BE2C (cell line): Measurements from ENCODE around the gene ZNRF2.
"Not testable (repeated sequence)": the region's sequence is repeated elsewhere in the genome, so short reads cannot be mapped to it uniquely, and the experiment has no call there.

Experiments used
- DNase-seq: peaks from one replicate; pipeline ENCODE4 v3.0.0-alpha.2; 2020
- H3K27me3 ChIP-seq: fragments of 250-450 bp; sonication (Bioruptor Pico); 2 replicates; pipeline ENCODE4 v1.5.1; 2020; ENCODE audit warnings: mild to moderate bottlenecking
- H3K36me3 ChIP-seq: fragments of 250-450 bp; sonication (Bioruptor Pico); 2 replicates; pipeline ENCODE4 v1.5.1; 2020; ENCODE audit warnings: mild to moderate bottlenecking
- H3K4me1 ChIP-seq: fragments of 250-450 bp; sonication (Bioruptor Pico); 2 replicates; pipeline ENCODE4 v1.5.1; 2020
- H3K4me3 ChIP-seq: 2 replicates; pipeline ENCODE4 v1.5.1; 2011; ENCODE audit warnings: low read depth, low read length
- H3K9me3 ChIP-seq: fragments of 250-450 bp; sonication (Bioruptor Pico); 2 replicates; pipeline ENCODE4 v1.5.1; 2020
- CTCF ChIP-seq: IDR thresholded peaks from 2 replicates; pipeline ENCODE4 v1.5.1; 2012; ENCODE audit warnings: mild to moderate bottlenecking, low read depth, low read length

The ZNRF2 gene

GRCh38 chr7:30254717-30255063 lies 29.7 kb upstream of the ZNRF2 start:
- no peak overlapping the region for H3K4me3 ChIP-seq
- no peaks in the 10 kb centered on the region for H3K4me1 ChIP-seq
- TF ChIP-seq CTCF = no peak
- no peaks in the 10 kb centered on the region for H3K27me3 ChIP-seq
- DNase-seq = no peak
- no peaks in the 10 kb centered on the region for H3K36me3 ChIP-seq
- H3K9me3 ChIP-seq = no peaks in the 10 kb centered on the region

GRCh38 chr7:30255064-30255769 lies 29.2 kb upstream of the ZNRF2 start:
- no peak for DNase-seq
- Histone ChIP-seq H3K4me3 (no peak overlapping the region), H3K27me3 (no peaks in the 10 kb centered on the region), H3K36me3 (no peaks in the 10 kb centered on the region), H3K4me1 (no peaks in the 10 kb centered on the region), H3K9me3 (no peaks in the 10 kb centered on the region)
- TF ChIP-seq CTCF = no peak

GRCh38 chr7:30256349-30256858 lies 28.0 kb upstream of the ZNRF2 start:
- DNase-seq = no peak
- TF ChIP-seq CTCF = no peak
- Histone ChIP-seq H3K4me1 (no peaks in the 10 kb centered on the region), H3K9me3 (no peaks in the 10 kb centered on the region), H3K4me3 (no peak overlapping the region), H3K36me3 (no peaks in the 10 kb centered on the region), H3K27me3 (no peaks in the 10 kb centered on the region)

DNA sequence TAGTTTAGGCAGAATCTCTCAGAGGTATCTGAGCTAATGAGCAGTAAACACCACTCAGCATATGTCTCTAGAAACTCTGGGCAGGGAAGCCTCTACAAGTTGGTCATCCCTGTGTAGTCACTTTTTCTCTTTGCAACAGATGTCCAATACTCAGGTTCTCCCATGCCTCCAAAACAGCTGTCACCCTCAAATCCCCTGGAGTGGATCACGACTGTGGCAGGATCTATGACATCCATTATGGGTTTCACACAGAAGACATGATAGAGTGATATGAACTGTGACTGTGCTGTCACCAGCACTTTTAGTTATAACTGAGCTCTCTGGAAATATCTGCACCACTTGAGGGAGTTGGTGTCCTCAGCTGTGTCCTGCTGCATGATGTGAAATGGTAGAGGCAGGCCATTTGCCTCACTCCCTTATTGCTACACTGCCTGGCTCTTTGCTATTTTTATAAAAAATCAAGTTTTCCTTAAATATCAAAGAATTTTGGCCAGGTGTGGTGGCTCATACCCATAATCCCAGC lies 24.1 kb upstream of the ZNRF2 start:
- H3K27me3 ChIP-seq = no peaks in the 10 kb centered on the region
- no peaks in the 10 kb centered on the region for H3K4me1 ChIP-seq
- no peaks in the 10 kb centered on the region for H3K9me3 ChIP-seq
- no peaks in the 10 kb centered on the region for H3K36me3 ChIP-seq
- H3K4me3 ChIP-seq = no peak overlapping the region
- no peak for DNase-seq
- no peak for TF ChIP-seq CTCF

DNA sequence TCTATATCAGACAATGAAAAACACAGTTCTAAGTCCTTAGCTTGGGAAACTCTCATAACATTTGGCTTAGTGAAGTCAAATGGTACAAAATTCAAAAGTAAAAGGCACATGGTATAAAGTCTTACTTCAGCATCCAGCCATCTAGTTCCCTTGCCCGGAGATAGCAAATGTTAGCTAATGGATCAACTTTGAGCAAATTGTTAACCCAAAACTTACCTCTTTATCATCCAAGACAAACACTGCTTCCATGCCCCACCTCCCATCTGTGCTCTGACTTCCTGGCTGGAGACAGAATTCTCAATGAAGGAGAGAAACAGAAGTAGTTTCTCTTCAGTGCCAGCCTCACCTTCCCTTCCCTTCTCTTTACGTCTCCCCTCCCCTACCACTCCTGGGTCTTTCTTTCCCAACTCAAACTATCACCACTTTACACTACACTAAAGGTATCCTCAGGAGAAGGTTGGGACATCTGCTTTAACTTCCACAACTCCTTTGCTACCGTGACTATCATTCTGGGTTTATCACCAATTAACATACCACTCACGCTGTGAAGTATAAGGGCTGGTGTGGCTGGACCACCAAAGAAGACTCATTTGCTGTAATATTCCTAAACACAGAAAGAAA lies 21.2 kb upstream of the ZNRF2 start:
- Histone ChIP-seq H3K4me3 (no peak overlapping the region), H3K27me3 (no peaks in the 10 kb centered on the region), H3K4me1 (no peaks in the 10 kb centered on the region), H3K36me3 (no peaks in the 10 kb centered on the region), H3K9me3 (no peaks in the 10 kb centered on the region)
- DNase-seq = no peak
- TF ChIP-seq CTCF = no peak

GRCh38 chr7:30264052-30264451 lies 20.3 kb upstream of the ZNRF2 start:
- Histone ChIP-seq H3K27me3 (no peaks in the 10 kb centered on the region), H3K36me3 (no peaks in the 10 kb centered on the region), H3K4me1 (no peaks in the 10 kb centered on the region), H3K4me3 (no peak overlapping the region), H3K9me3 (no peaks in the 10 kb centered on the region)
- DNase-seq = no peak
- no peak for TF ChIP-seq CTCF

GRCh38 chr7:30265189-30265588 lies 19.2 kb upstream of the ZNRF2 start:
- H3K4me1 ChIP-seq = not testable (repeated sequence)

More at GRCh38 chr7:30265189-30265588, 19.2 kb upstream of the ZNRF2 start:
- H3K27me3 ChIP-seq, H3K36me3 ChIP-seq, H3K4me3 ChIP-seq, H3K9me3 ChIP-seq, DNase-seq: not testable (repeated sequence)
